Measurements from ENCODE around the gene PIWIL1.

GRCh38 chr12:130336723-130337487 lies 782 bp upstream of the PIWIL1 start:
- TF ChIP-seq SIN3A (IDR thresholded peaks at IDR 0.05; ENCODE audit: borderline replicate concordance, insufficient read depth, low read length) (no peak), POLR2AphosphoS5 (IDR thresholded peaks at IDR 0.05; ENCODE audit: low read depth, low read length) (no peak), FOXP2 (optimal IDR thresholded peaks at IDR 0.05; ENCODE audit: borderline replicate concordance, extremely low read depth, extremely low read length, insufficient read depth) (no peak), TAF1 (IDR thresholded peaks at IDR 0.05; ENCODE audit: borderline replicate concordance, insufficient read depth, low read length) (no peak)
- TF ChIP-seq, protein P1, sequence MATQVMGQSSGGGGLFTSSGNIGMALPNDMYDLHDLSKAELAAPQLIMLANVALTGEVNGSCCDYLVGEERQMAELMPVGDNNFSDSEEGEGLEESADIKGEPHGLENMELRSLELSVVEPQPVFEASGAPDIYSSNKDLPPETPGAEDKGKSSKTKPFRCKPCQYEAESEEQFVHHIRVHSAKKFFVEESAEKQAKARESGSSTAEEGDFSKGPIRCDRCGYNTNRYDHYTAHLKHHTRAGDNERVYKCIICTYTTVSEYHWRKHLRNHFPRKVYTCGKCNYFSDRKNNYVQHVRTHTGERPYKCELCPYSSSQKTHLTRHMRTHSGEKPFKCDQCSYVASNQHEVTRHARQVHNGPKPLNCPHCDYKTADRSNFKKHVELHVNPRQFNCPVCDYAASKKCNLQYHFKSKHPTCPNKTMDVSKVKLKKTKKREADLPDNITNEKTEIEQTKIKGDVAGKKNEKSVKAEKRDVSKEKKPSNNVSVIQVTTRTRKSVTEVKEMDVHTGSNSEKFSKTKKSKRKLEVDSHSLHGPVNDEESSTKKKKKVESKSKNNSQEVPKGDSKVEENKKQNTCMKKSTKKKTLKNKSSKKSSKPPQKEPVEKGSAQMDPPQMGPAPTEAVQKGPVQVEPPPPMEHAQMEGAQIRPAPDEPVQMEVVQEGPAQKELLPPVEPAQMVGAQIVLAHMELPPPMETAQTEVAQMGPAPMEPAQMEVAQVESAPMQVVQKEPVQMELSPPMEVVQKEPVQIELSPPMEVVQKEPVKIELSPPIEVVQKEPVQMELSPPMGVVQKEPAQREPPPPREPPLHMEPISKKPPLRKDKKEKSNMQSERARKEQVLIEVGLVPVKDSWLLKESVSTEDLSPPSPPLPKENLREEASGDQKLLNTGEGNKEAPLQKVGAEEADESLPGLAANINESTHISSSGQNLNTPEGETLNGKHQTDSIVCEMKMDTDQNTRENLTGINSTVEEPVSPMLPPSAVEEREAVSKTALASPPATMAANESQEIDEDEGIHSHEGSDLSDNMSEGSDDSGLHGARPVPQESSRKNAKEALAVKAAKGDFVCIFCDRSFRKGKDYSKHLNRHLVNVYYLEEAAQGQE (IDR thresholded peaks at IDR 0.05; ENCODE audit: insufficient read depth in 1 of 2, low read depth in 2 of 2, low read length in 2 of 2): no peak
